A549 (cell line): ENCODE measurements around the gene SELENOO. TPM values are rescaled to one million over a fixed set of nuclear protein-coding genes. Genes with fewer than 3 reads are reported as not detected.
A peak's percentile ranks its signal among the peaks of the same experiment; 100 is the strongest.

ENCODE experiments used
- ATAC-seq, 2 experiments: fragments of 200-7000 bp in 1 of 2; fragments of >200 bp in 1 of 2; cut with Nextera tagmentation in 1 of 2; cut with Tn5 transposase in 1 of 2; 3 replicates each; pipeline versions ENCODE4 v1.8.0 to v1.9.1; 2018 to 2020; ENCODE audit warnings: mild to moderate bottlenecking in 1 of 2, moderate library complexity in 1 of 2
- CTCF ChIA-PET: fragments of 300-600 bp; sonication (Branson Sonifier 250); formaldehyde crosslinking; extraction: SDS; loops from one replicate; lab custom pipeline; 2021; ENCODE audit warnings: antibody characterized with exemption, inconsistent platforms; lab: Yijun Ruan, JAX
- POLR2A ChIA-PET: fragments of 350-600 bp; formaldehyde crosslinking; extraction: SDS; loops from one replicate; lab custom pipeline; 2021; ENCODE audit warnings: antibody characterized with exemption, inconsistent platforms; lab: Yijun Ruan, JAX
- DNase-seq, 2 experiments: peaks; one replicate each; pipeline versions ENCODE4 v3.0.0 to v3.0.0-alpha.2; 2011 to 2016; ENCODE audit warnings: low read depth in 1 of 2, low spot score in 1 of 2
- FAIRE-seq: peaks from 2 replicates; lab custom pipeline; 2011; peaks lifted over from hg19 to GRCh38; lab: Jason Lieb, UNC
- H3K27ac ChIP-seq, 2 experiments: fragments of >200 bp; sonication (Bioruptor Twin); formaldehyde crosslinking; 3 replicates each; pipeline ENCODE4 v1.5.1; 2016 to 2017
- H3K4me1 ChIP-seq: fragments of >200 bp; sonication (Bioruptor Twin); formaldehyde crosslinking; 3 replicates; pipeline ENCODE4 v1.6.1; 2016
- H3K4me2 ChIP-seq: fragments of >200 bp; sonication (Bioruptor Twin); formaldehyde crosslinking; 3 replicates; pipeline ENCODE4 v1.6.1; 2016
- H3K4me3 ChIP-seq: fragments of >200 bp; sonication (Bioruptor Twin); formaldehyde crosslinking; 3 replicates; pipeline ENCODE4 v1.5.1; 2016
- H3K9me3 ChIP-seq: fragments of >200 bp; sonication (Bioruptor Twin); formaldehyde crosslinking; 3 replicates; pipeline ENCODE4 v1.6.1; 2016
- BHLHE40 ChIP-seq: IDR thresholded peaks from 2 replicates; pipeline ENCODE4 v1.6.1; 2012; ENCODE audit warnings: low read depth, low read length, inconsistent platforms
- CBX8 ChIP-seq: fragments of 200-600 bp; sonication (generic); IDR thresholded peaks from 2 replicates; pipeline ENCODE4 v1.6.1; 2016
- CEBPB ChIP-seq, 2 experiments: fragments of >200 bp in 1 of 2; sonication (Bioruptor Twin) in 1 of 2; formaldehyde crosslinking in 1 of 2; IDR thresholded peaks; 2 replicates each; pipeline ENCODE4 v1.6.1; 2012 to 2016
- EHF ChIP-seq: fragments of 250-450 bp; sonication (Bioruptor Pico); IDR thresholded peaks from 2 replicates; pipeline ENCODE4 v1.5.0; 2020; ENCODE audit warnings: mild to moderate bottlenecking
- EHMT2 ChIP-seq: fragments of 200-600 bp; sonication (generic); IDR thresholded peaks from 2 replicates; pipeline ENCODE4 v1.6.1; 2016; ENCODE audit warnings: antibody characterized with exemption, low read depth, mild to moderate bottlenecking, moderate library complexity
- ESRRA ChIP-seq: fragments of 150-350 bp; IDR thresholded peaks from 2 replicates; pipeline ENCODE4 v1.6.1; 2014; ENCODE audit warnings: mild to moderate bottlenecking, low read length, borderline replicate concordance
- FOSB ChIP-seq: fragments of 250-450 bp; sonication (Bioruptor Pico); IDR thresholded peaks from 2 replicates; pipeline ENCODE4 v1.5.0; 2020; ENCODE audit warnings: mild to moderate bottlenecking, moderate library complexity
- FOSL2 ChIP-seq, 2 experiments: fragments of 450-650 bp in 1 of 2; fragments of >200 bp in 1 of 2; sonication (Bioruptor Twin) in 1 of 2; formaldehyde crosslinking; IDR thresholded peaks; 2 replicates each; pipeline versions ENCODE4 v1.5.0 to v1.6.1; 2016 to 2020; ENCODE audit warnings: mild to moderate bottlenecking in 1 of 2, moderate library complexity in 1 of 2
- FOXS1 ChIP-seq: fragments of 250-450 bp; sonication (Bioruptor Pico); IDR thresholded peaks from 2 replicates; pipeline ENCODE4 v1.5.0; 2020; ENCODE audit warnings: mild to moderate bottlenecking, moderate library complexity
- GATA3 ChIP-seq: IDR thresholded peaks from 2 replicates; pipeline ENCODE4 v1.6.1; 2012; ENCODE audit warnings: borderline replicate concordance
- HOXB5 ChIP-seq: fragments of 250-450 bp; sonication (Bioruptor Pico); IDR thresholded peaks from 2 replicates; pipeline ENCODE4 v1.5.0; 2020; ENCODE audit warnings: mild to moderate bottlenecking, moderate library complexity
- JUN ChIP-seq, 2 experiments: fragments of >200 bp; sonication (Bioruptor Twin); formaldehyde crosslinking; IDR thresholded peaks; 2 replicates in 1 of 2; 3 replicates in 1 of 2; pipeline ENCODE4 v1.6.1; 2016 to 2017
- JUNB ChIP-seq: fragments of >200 bp; sonication (Bioruptor Twin); formaldehyde crosslinking; IDR thresholded peaks from 2 replicates; pipeline ENCODE4 v1.6.1; 2016
- KDM1A ChIP-seq: fragments of 200-600 bp; sonication (generic); IDR thresholded peaks from 2 replicates; pipeline ENCODE4 v1.6.1; 2016; ENCODE audit warnings: low read depth, mild to moderate bottlenecking
- MAFK ChIP-seq: fragments of 450-650 bp; IDR thresholded peaks from 2 replicates; pipeline ENCODE4 v1.6.1; 2014; ENCODE audit not compliant: partially characterized antibody
- MAZ ChIP-seq: fragments of 150-350 bp; IDR thresholded peaks from 2 replicates; pipeline ENCODE4 v1.6.1; 2014; ENCODE audit warnings: antibody characterized with exemption, low read depth, low read length, borderline replicate concordance
- MYC ChIP-seq: IDR thresholded peaks from 2 replicates; pipeline ENCODE4 v1.6.1; 2012; ENCODE audit warnings: mild to moderate bottlenecking, inconsistent platforms, low read length, improper control_type of control experiment, borderline replicate concordance
- NFE2L2 ChIP-seq: fragments of 150-350 bp; conservative IDR thresholded peaks from 2 replicates; pipeline ENCODE4 v1.6.1; 2014; ENCODE audit warnings: low read length
- NR3C1 ChIP-seq: fragments of >200 bp; sonication (Bioruptor Twin); formaldehyde crosslinking; IDR thresholded peaks from 3 replicates; pipeline ENCODE4 v1.6.1; 2017
- PHF8 ChIP-seq: fragments of 200-600 bp; sonication (generic); IDR thresholded peaks from 2 replicates; pipeline ENCODE4 v1.6.1; 2016; ENCODE audit warnings: low read depth, mild to moderate bottlenecking, antibody characterized with exemption, moderate library complexity, borderline replicate concordance
- POLR2A ChIP-seq: IDR thresholded peaks from 2 replicates; pipeline ENCODE4 v1.6.1; 2012; ENCODE audit warnings: mild to moderate bottlenecking, low read length
- RAD21 ChIP-seq, 2 experiments: fragments of >200 bp in 1 of 2; sonication (Bioruptor Twin) in 1 of 2; formaldehyde crosslinking in 1 of 2; IDR thresholded peaks in 1 of 2; conservative IDR thresholded peaks in 1 of 2; 2 replicates in 1 of 2; 3 replicates in 1 of 2; pipeline ENCODE4 v1.6.1; 2012 to 2018; ENCODE audit warnings: inconsistent platforms in 1 of 2
- RFX5 ChIP-seq: fragments of 450-650 bp; IDR thresholded peaks from 2 replicates; pipeline ENCODE4 v1.7.1; 2014; ENCODE audit warnings: antibody characterized with exemption, mild to moderate bottlenecking, moderate library complexity
- RNF2 ChIP-seq: fragments of 200-600 bp; sonication (generic); IDR thresholded peaks from 2 replicates; pipeline ENCODE4 v1.6.1; 2016; ENCODE audit warnings: low read depth, mild to moderate bottlenecking, antibody characterized with exemption, moderate library complexity, borderline replicate concordance
- SREBF2 ChIP-seq: fragments of 450-650 bp; IDR thresholded peaks from 2 replicates; pipeline ENCODE4 v1.6.1; 2014; ENCODE audit warnings: mild to moderate bottlenecking, moderate library complexity
- TFCP2L1 ChIP-seq: fragments of 250-450 bp; sonication (Bioruptor Pico); IDR thresholded peaks from 2 replicates; pipeline ENCODE4 v1.5.0; 2021; ENCODE audit warnings: mild to moderate bottlenecking
- ZC3H11A ChIP-seq: fragments of 450-650 bp; IDR thresholded peaks from 2 replicates; pipeline ENCODE4 v1.6.1; 2014; ENCODE audit warnings: antibody characterized with exemption, mild to moderate bottlenecking
- ZFP36 ChIP-seq: fragments of 450-650 bp; IDR thresholded peaks from 2 replicates; pipeline ENCODE4 v1.6.1; 2014; ENCODE audit warnings: borderline replicate concordance; ENCODE audit not compliant: partially characterized antibody
- ZNF302 ChIP-seq: fragments of 250-450 bp; sonication (Bioruptor Pico); IDR thresholded peaks from 2 replicates; pipeline ENCODE4 v1.9.0; 2021; ENCODE audit warnings: inconsistent platforms, mild to moderate bottlenecking, moderate library complexity
- WGBS: methylation state at CpG from one replicate; pipeline ENCODE4 v1.1.6; 2017; ENCODE audit errors: missing lambda C conversion rate; 5-methylcytosine and 5-hydroxymethylcytosine counted together
- polyA plus RNA-seq, 4 experiments: library from polyadenylated mRNA; depleted of rRNA in 3 of 4; stranded (reverse); fragments of >200 nt; fragmentation: RNase III in 1 of 4; extraction: RNeasy Plus Mini Kit Qiagen cat#74134 plus additional on column Dnase treatment in 1 of 4; gene quantifications; 2 replicates in 3 of 4; 3 replicates in 1 of 4; pipeline ENCODE4 v1.2.3, GENCODE V29; 2011 to 2017
- TF ChIP-seq, protein P1 (sequence below): IDR thresholded peaks from 2 replicates; pipeline ENCODE4 v1.6.1; 2012; ENCODE audit warnings: low read depth, borderline replicate concordance
- TF ChIP-seq, protein P2 (sequence below): fragments of >200 bp; sonication (Bioruptor Twin); formaldehyde crosslinking; IDR thresholded peaks from 3 replicates; pipeline ENCODE4 v1.5.1; 2016
- TF ChIP-seq, protein P3 (sequence below): IDR thresholded peaks from 2 replicates; pipeline ENCODE4 v1.6.1; 2012

The SELENOO gene
- polyA plus RNA-seq, 2 of the 4 experiments (the other 2 are of a cell fraction): 7.8 to 14.7 TPM

DNA sequence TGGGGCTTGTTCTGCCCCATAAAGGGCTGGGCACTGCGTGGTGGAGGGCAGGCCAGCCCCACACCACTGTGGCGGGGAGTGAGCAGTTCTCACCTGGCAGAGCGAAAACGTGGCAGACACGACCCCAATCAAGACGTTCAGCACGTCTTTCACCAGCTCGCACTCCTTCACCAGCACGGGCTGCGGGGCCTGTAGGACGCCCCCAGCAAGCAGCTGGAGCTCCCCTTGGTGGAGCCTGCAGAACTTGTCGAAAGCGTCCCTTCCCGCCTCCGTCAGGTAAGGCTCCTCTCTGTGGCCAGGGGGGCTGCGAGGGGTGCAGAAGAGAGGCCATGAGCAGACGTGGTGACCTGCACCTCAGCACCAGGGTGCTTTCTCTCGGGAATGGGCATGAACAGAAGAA, 32.4 kb downstream of the SELENOO start:
- WGBS: 92% methylated on average over 5 of the region's 18 CpGs
- no peak overlapping the region for H3K4me3 ChIP-seq
- DNase-seq (no peak), FAIRE-seq (no peak), ATAC-seq (no peak)
- ChIA-PET POLR2A (no interaction called here), CTCF (interaction anchor here (1.1 to 3.9 kb wide), 3 partner anchors 8 to 112 kb away, joined by 3 to 19 read pairs (median 4); no protein-coding TSS in a partner anchor)
- no peak overlapping the region for H3K4me2 ChIP-seq
- H3K9me3 ChIP-seq: no peaks in the 10 kb centered on the region
- no peak overlapping the region for H3K27ac ChIP-seq
- no peaks in the 10 kb centered on the region for H3K4me1 ChIP-seq
- no peak for TF ChIP-seq NFE2L2
- no peak for TF ChIP-seq TFCP2L1 (CRISPR knock-in tag)
- no peak for TF ChIP-seq RAD21 (conservative IDR thresholded peaks at IDR 0.05 in 1 of 2, IDR thresholded peaks at IDR 0.05 in 1 of 2)
- no peak for TF ChIP-seq CBX8
- TF ChIP-seq ZC3H11A: no peak
- TF ChIP-seq POLR2A: no peak
- TF ChIP-seq KDM1A: no peak
- TF ChIP-seq RNF2: no peak
- no peak for TF ChIP-seq HOXB5
- TF ChIP-seq FOSB (CRISPR knock-in tag): no peak
- TF ChIP-seq PHF8: no peak
- no peak for TF ChIP-seq BHLHE40
- no peak for TF ChIP-seq FOXS1 (CRISPR knock-in tag)
- no peak for TF ChIP-seq JUN (IDR thresholded peaks at IDR 0.05)
- TF ChIP-seq, protein P1, sequence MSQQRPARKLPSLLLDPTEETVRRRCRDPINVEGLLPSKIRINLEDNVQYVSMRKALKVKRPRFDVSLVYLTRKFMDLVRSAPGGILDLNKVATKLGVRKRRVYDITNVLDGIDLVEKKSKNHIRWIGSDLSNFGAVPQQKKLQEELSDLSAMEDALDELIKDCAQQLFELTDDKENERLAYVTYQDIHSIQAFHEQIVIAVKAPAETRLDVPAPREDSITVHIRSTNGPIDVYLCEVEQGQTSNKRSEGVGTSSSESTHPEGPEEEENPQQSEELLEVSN: no peak
- no peak for TF ChIP-seq FOSL2 (IDR thresholded peaks at IDR 0.05)
- no peak for TF ChIP-seq FOSL2 (CRISPR knock-in tag; IDR thresholded peaks at IDR 0.05)

DNA sequence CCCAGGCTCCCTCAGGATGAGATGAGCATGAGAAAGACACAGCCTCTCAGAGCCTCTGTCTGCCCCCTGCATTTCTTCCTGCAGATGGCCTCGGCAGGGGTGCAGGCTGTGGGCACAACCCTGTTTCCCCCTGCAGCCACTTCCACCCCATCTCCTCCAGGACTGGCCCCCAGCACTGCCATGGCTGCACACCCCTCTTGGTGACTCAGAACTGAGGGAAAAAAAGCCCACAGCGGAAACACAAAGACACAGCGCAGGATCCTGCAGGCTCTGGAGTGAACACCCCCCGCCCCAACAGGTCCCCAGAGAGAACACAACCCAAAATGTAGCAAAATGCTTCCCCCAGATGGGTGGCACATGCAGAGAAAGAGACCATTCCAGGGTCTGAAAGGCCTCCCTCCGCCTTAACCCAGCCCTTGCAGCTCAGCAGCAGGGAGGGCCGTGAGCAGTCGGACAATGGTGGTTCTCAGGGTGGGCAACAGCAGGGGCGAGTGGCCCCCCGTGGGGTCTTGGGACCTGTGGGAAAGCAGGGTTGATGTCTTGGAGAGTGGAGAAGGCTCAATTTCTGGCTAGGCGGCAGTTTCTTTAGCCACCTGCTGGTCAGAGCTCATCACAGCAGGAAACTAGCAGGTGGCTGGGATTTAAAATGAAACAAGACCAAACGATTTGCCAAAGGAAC, 36.1 kb downstream of the SELENOO start:
- WGBS: 59% methylated on average over 11 of the region's 11 CpGs
- peak; percentile 69 to 70; a peak in 4 of 6 replicates for ATAC-seq
- Histone ChIP-seq H3K9me3 (no peaks in the 10 kb centered on the region), H3K4me2 (no peak overlapping the region), H3K4me1 (peaks cover 7% of the 10 kb centered on the region; the same call in 2 of the 3 replicates), H3K27ac (no peak overlapping the region), H3K4me3 (no peak overlapping the region)
- peak; percentile 25 to 36 for DNase-seq
- FAIRE-seq: no peak
- ChIA-PET CTCF (interaction anchor here (0.5 to 2.7 kb wide), 11 partner anchors 9 to 306 kb away, joined by 3 to 25 read pairs (median 4); partner anchors contain the start of gene HDAC10), POLR2A (no interaction called here)
- TF ChIP-seq MAFK: peak; percentile 37
- TF ChIP-seq, protein P2, sequence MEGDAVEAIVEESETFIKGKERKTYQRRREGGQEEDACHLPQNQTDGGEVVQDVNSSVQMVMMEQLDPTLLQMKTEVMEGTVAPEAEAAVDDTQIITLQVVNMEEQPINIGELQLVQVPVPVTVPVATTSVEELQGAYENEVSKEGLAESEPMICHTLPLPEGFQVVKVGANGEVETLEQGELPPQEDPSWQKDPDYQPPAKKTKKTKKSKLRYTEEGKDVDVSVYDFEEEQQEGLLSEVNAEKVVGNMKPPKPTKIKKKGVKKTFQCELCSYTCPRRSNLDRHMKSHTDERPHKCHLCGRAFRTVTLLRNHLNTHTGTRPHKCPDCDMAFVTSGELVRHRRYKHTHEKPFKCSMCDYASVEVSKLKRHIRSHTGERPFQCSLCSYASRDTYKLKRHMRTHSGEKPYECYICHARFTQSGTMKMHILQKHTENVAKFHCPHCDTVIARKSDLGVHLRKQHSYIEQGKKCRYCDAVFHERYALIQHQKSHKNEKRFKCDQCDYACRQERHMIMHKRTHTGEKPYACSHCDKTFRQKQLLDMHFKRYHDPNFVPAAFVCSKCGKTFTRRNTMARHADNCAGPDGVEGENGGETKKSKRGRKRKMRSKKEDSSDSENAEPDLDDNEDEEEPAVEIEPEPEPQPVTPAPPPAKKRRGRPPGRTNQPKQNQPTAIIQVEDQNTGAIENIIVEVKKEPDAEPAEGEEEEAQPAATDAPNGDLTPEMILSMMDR: peak; percentile 36; the same call in 2 of the 3 replicates
- no peak for TF ChIP-seq MYC
- no peak for TF ChIP-seq EHMT2
- TF ChIP-seq SREBF2: no peak
- no peak for TF ChIP-seq RFX5
- TF ChIP-seq JUNB: no peak
- TF ChIP-seq TFCP2L1 (CRISPR knock-in tag): no peak
- TF ChIP-seq GATA3: no peak
- no peak for TF ChIP-seq ZFP36
- no peak for TF ChIP-seq PHF8
- no peak for TF ChIP-seq KDM1A
- no peak for TF ChIP-seq FOSL2 (IDR thresholded peaks at IDR 0.05)
- TF ChIP-seq FOSL2 (CRISPR knock-in tag; IDR thresholded peaks at IDR 0.05): no peak
- TF ChIP-seq EHF: no peak
- TF ChIP-seq MAZ: no peak
- no peak for TF ChIP-seq ESRRA
- TF ChIP-seq NR3C1: no peak
- no peak for TF ChIP-seq CEBPB (IDR thresholded peaks at IDR 0.05)
- TF ChIP-seq, protein P3, sequence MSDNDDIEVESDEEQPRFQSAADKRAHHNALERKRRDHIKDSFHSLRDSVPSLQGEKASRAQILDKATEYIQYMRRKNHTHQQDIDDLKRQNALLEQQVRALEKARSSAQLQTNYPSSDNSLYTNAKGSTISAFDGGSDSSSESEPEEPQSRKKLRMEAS: no peak
- no peak for TF ChIP-seq ZNF302 (CRISPR knock-in tag)
- peak; percentile 24 to 27; a peak in 1 of 5 replicates for TF ChIP-seq RAD21 (conservative IDR thresholded peaks at IDR 0.05 in 1 of 2, IDR thresholded peaks at IDR 0.05 in 1 of 2)
- no peak for TF ChIP-seq BHLHE40
